GM21723 (cell line): Measurements from ENCODE around the gene RUNX2.
"Not testable (repeated sequence)": the region's sequence is repeated elsewhere in the genome, so short reads cannot be mapped to it uniquely, and the experiment has no call there.

Experiments used
- ATAC-seq: cut with Tn5 transposase; IDR thresholded peaks from one replicate; pipeline ENCODE4 v1.9.1; 2021; ENCODE audit warnings: mild to moderate bottlenecking, moderate library complexity; ENCODE audit not compliant: unreplicated experiment

Gene RUNX2

GRCh38 chr6:45450132-45450531 lies 122.0 kb downstream of the RUNX2 start:
- ATAC-seq = no peak

- ATAC-seq = no peak
These were observed 122.7 kb downstream of the RUNX2 start for GRCh38 chr6:45450831-45451230.

GRCh38 chr6:45454008-45454911 lies 126.1 kb downstream of the RUNX2 start:
- no peak for ATAC-seq

- no peak for ATAC-seq
These were observed 127.3 kb downstream of the RUNX2 start for GRCh38 chr6:45455408-45455807.

GRCh38 chr6:45457141-45457540 lies 129.0 kb downstream of the RUNX2 start:
- ATAC-seq = no peak

- no peak for ATAC-seq
These were observed 130.5 kb downstream of the RUNX2 start for GRCh38 chr6:45458672-45459071.

- no peak for ATAC-seq
These were observed 132.0 kb downstream of the RUNX2 start for GRCh38 chr6:45460166-45460565.

- ATAC-seq = no peak
These were observed 133.4 kb downstream of the RUNX2 start for GRCh38 chr6:45461486-45461885.

- no peak for ATAC-seq
These were observed 134.3 kb downstream of the RUNX2 start for GRCh38 chr6:45462190-45463134.

- ATAC-seq = no peak
These were observed 136.6 kb downstream of the RUNX2 start for GRCh38 chr6:45464685-45465084.

- no peak for ATAC-seq
These were observed 138.6 kb downstream of the RUNX2 start for GRCh38 chr6:45466686-45467085.

GRCh38 chr6:45467417-45467816 lies 139.3 kb downstream of the RUNX2 start:
- not testable (repeated sequence) for ATAC-seq

- no peak for ATAC-seq
These were observed 139.7 kb downstream of the RUNX2 start for GRCh38 chr6:45467853-45468252.

GRCh38 chr6:45469663-45470062 lies 141.5 kb downstream of the RUNX2 start:
- no peak for ATAC-seq

- no peak for ATAC-seq
These were observed 142.1 kb downstream of the RUNX2 start for GRCh38 chr6:45470131-45470738.

- no peak for ATAC-seq
These were observed 144.3 kb downstream of the RUNX2 start for GRCh38 chr6:45472382-45472781.

GRCh38 chr6:45473121-45473993 lies 145.2 kb downstream of the RUNX2 start:
- ATAC-seq = no peak

- ATAC-seq = no peak
These were observed 146.2 kb downstream of the RUNX2 start for GRCh38 chr6:45474376-45474775.

- ATAC-seq = no peak
These were observed 148.2 kb downstream of the RUNX2 start for GRCh38 chr6:45476341-45476740.

- no peak for ATAC-seq
These were observed 149.1 kb downstream of the RUNX2 start for GRCh38 chr6:45477278-45477677.
